Nephron (organoid): ENCODE measurements around the gene EPHB3.

Experiments
- H3K27ac Mint-ChIP-seq, 3 experiments: 2 replicates each; pipeline ENCODE4 v1.8.0; 2020; ENCODE audit warnings: mixed read lengths in 3 of 3, mild to moderate bottlenecking in 2 of 3, moderate library complexity in 1 of 3
- H3K27me3 Mint-ChIP-seq: 2 replicates; pipeline ENCODE4 v1.8.0; 2021; ENCODE audit warnings: low read depth, mild to moderate bottlenecking, moderate library complexity, mixed read lengths
- H3K36me3 Mint-ChIP-seq: 2 replicates; pipeline ENCODE4 v1.8.0; 2020; ENCODE audit warnings: low read depth, mixed read lengths
- H3K4me1 Mint-ChIP-seq: 2 replicates; pipeline ENCODE4 v1.8.0; 2020; ENCODE audit warnings: mixed read lengths
- H3K4me3 Mint-ChIP-seq, 3 experiments: 2 replicates each; pipeline ENCODE4 v1.8.0; 2020; ENCODE audit warnings: mild to moderate bottlenecking in 3 of 3, mixed read lengths in 3 of 3, moderate library complexity in 2 of 3
- H3K9me3 Mint-ChIP-seq: 2 replicates; pipeline ENCODE4 v1.8.0; 2020; ENCODE audit warnings: mixed read lengths
- TF ChIP-seq, protein P1 (sequence below), 3 experiments: fragments of 200-600 bp; sonication (generic); IDR thresholded peaks; one replicate each; pipeline ENCODE4 v1.5.0; 2021; ENCODE audit warnings: antibody characterized with exemption in 3 of 3; ENCODE audit not compliant: unreplicated experiment in 3 of 3

EPHB3 gene

DNA sequence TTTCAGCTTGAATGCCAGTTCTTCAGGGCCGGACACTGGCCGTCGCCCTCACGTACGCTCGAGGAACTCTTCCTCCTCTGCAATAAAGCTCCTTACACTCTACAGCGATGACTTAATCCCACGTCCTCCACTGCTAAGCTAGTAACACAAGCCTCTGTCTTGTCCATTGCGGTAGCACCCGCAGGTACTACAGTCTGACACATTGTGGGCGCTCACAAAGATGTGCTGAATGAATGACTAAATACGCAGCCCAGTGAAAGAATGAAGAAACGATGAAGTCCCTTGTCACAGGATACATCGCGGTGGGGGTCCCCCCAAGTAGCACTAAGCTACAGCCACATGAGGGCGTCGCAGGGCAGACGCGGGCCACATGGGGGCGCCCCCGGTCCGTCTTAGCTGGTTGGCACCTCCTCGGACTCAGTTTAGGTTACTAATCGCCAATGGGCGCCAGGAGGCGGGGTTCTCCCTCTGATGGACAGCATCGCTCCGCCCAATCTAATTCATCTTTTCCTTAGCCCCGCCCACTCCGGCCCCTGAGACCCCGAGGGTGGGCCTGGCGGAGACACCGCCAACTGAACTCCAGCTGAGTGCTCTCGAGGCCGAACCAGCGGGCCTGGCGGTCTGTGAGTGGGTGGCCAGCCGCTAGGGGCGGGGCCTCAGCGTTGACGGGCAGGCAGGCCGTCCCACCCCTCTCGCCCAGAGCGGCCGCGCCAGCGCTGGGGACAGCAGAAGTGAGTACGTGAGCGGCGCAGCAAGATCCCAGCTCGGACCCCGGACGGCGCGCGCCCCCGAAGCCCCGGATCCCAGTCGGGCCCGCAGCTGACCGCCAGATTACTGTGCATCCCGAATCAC is at the start of gene EPHB3:
TSS of gene EPHB3 (plus strand) at position 725 of the 852 bp plus-strand sequence. CDS start 451 bp downstream, outside the sequence.
- Mint-ChIP-seq H3K9me3 (no peaks in the 10 kb centered on the region), H3K4me3 (peak within 1 kb of the TSS; percentile 95 to 96 (median 96)), H3K27me3 (peaks cover 38% of the 10 kb centered on the region), H3K4me1 (peaks cover 39% of the 10 kb centered on the region), H3K36me3 (no peaks in the 10 kb centered on the region), H3K27ac (peak within 1 kb of the TSS in 2 of 3 experiments; percentile 64 to 72)
- TF ChIP-seq, protein P1, sequence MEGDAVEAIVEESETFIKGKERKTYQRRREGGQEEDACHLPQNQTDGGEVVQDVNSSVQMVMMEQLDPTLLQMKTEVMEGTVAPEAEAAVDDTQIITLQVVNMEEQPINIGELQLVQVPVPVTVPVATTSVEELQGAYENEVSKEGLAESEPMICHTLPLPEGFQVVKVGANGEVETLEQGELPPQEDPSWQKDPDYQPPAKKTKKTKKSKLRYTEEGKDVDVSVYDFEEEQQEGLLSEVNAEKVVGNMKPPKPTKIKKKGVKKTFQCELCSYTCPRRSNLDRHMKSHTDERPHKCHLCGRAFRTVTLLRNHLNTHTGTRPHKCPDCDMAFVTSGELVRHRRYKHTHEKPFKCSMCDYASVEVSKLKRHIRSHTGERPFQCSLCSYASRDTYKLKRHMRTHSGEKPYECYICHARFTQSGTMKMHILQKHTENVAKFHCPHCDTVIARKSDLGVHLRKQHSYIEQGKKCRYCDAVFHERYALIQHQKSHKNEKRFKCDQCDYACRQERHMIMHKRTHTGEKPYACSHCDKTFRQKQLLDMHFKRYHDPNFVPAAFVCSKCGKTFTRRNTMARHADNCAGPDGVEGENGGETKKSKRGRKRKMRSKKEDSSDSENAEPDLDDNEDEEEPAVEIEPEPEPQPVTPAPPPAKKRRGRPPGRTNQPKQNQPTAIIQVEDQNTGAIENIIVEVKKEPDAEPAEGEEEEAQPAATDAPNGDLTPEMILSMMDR (IDR thresholded peaks at IDR 0.05; ENCODE audit: unreplicated experiment in 3 of 3) = peak; percentile 100

DNA sequence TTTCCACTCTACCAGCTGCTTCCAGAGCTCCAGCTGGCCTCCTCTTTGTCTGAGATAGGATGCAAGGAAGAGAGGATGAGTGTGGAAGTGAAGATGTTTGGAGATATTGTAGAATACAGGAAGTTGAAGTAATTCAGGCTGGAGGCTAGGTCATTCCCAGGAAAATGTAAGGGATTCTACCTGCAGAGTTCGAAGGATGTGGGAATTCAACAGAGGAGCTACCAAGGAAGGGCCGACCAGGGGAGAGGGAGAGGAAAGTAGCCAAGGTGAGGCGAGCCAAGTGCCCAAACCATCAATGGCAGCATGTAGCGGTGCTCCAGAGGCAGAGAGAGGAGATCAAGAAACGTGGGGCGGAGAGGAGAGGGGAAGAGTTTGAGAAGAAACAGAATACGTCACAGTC is 49.0 kb upstream of the EPHB3 start:
- H3K4me3 Mint-ChIP-seq = peak overlapping the region; percentile 33 to 56 (median 53)
- TF ChIP-seq, protein P1 (IDR thresholded peaks at IDR 0.05; ENCODE audit: unreplicated experiment in 3 of 3) = no peak
- peaks cover 14% of the 10 kb centered on the region for H3K9me3 Mint-ChIP-seq
- H3K36me3 Mint-ChIP-seq = peaks cover 5% of the 10 kb centered on the region
- peaks cover 7% of the 10 kb centered on the region for H3K4me1 Mint-ChIP-seq
- H3K27me3 Mint-ChIP-seq = peaks cover 85% of the 10 kb centered on the region
- no peak overlapping the region for H3K27ac Mint-ChIP-seq

DNA sequence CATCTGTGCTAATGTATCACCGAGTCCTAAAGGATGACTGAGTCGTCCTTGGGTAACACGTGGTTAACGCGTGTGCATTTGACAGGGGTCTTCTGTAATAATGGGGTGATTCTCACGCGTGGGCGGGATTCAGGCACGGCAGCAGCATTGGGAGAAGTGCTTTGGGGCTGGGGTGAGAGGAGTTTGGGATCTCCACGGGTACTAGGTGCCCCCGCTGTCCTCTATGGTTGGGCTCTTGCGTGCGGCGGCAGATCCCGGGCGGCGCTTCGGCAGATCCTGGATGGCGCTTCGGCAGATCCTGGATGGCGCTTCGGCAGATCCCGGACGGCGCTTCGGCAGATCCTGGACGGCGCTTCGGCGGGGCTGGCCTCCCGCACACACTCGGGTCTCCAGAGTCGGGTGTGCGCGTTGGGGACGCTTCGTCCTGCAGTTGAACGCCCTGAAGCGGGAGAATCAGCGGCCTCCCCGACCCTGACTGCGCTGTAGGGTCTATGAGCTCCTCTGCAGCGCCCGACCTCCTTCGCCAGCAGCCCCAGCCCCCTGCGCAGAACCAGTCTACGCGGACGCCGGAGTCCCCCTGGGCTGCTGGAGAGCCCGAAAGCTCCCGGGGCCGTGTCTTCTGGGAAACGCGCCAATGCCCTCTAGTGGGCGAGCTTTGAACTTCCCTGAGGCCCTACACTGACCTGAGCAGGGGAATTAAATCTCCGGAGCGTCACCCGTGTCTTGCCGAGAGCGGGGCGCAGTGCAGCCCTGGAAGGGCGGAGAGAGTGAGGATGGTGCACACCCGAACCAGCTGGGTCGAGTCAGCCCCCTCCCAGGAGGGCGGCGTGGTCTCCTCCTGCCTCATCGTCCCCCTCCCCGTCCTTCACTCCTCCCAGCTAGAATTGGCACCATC is 48.1 kb upstream of the EPHB3 start:
- peaks cover 5% of the 10 kb centered on the region for H3K36me3 Mint-ChIP-seq
- peaks cover 7% of the 10 kb centered on the region for H3K4me1 Mint-ChIP-seq
- peaks cover 14% of the 10 kb centered on the region for H3K9me3 Mint-ChIP-seq
- H3K4me3 Mint-ChIP-seq = peak overlapping the region; percentile 49 to 69 (median 55)
- no peak overlapping the region for H3K27ac Mint-ChIP-seq
- H3K27me3 Mint-ChIP-seq = peaks cover 82% of the 10 kb centered on the region
- TF ChIP-seq, protein P1 (IDR thresholded peaks at IDR 0.05; ENCODE audit: unreplicated experiment in 3 of 3) = peak; percentile 82 to 86 (median 83)

DNA sequence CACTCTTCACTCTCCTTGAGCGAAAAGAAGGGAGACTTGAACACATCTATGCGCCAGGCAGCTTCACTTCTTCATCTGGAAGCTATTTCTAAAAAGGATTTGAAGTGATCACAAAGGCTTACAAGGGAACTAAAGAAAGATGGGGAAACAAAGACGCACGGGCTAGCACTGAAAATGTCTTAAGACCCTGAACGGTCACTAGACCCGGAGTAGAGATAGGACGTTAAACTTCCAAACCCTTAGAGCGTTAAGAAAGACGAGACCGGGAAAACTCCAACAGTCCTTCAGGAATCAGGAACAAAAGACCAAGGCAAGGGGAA is 47.5 kb upstream of the EPHB3 start:
- Mint-ChIP-seq H3K27me3 (peaks cover 87% of the 10 kb centered on the region), H3K4me1 (peaks cover 7% of the 10 kb centered on the region), H3K36me3 (peaks cover 5% of the 10 kb centered on the region), H3K4me3 (peak overlapping the region; percentile 49 to 69 (median 55)), H3K9me3 (peaks cover 14% of the 10 kb centered on the region), H3K27ac (no peak overlapping the region)
- TF ChIP-seq, protein P1 (IDR thresholded peaks at IDR 0.05; ENCODE audit: unreplicated experiment in 3 of 3) = no peak

DNA sequence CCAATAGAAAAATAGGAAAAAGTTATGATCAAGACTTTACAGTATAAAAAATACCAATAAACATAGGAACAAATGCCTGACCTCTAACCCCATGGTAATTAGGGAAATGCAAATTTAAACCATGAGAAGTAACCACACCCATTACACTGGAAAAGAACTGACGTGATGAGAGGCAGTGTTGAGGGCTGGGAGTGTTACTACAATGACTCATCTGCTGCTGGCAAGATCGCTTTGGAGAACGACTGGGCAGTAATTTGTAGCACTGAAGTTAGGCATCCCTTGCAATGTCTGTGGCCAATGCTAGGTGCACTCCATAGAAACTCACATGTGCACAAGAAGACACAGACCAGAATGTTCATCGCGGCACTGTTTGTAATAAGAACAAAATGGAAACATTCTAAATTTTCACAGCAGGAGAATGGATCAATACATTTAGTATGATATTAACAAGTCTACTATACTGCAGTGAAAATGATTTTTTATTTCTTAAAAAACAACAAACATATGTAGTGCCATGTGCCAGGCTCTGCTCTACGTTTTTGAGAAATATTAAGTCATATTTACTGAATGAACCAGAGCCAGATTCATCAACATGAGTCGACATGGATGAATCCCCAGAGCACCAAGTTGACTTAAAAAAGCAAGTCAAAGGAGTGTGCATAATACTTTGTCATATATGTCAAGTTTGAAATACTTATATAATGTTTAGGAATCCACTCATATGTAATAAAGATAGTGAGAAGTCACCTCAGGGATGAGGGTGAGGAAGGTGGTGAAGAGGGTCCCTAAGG is 37.6 kb upstream of the EPHB3 start:
- Mint-ChIP-seq H3K27me3 (peaks cover 79% of the 10 kb centered on the region), H3K4me1 (peaks cover 7% of the 10 kb centered on the region), H3K9me3 (no peaks in the 10 kb centered on the region), H3K4me3 (peak overlapping the region in 1 of 3 experiments; percentile 40), H3K36me3 (no peaks in the 10 kb centered on the region), H3K27ac (no peak overlapping the region)
- TF ChIP-seq, protein P1 (IDR thresholded peaks at IDR 0.05; ENCODE audit: unreplicated experiment in 3 of 3) = no peak
